ENCODE data around the gene TTC9.

DNA sequence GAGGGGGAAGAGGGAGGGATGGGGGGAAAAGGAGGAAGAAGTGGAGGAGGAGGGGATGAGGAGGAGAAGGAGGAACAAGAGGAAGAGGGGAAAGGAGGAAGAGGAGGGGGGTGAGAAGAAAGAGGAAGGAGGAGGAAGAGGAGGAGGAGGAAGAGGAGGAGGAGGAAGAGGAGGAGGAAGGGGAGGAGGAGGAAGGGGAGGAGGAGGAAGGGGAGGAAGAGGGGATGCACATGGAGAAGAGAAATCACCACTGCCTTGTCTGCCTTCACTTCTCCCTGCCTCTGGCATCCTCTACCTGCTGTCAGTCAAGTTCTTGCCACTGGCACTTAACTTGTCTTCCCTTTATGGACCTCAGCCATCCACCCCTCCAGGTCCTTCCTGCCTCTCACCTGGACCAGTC is 59.9 kb downstream of the TTC9 start:
- TF ChIP-seq, protein P1, sequence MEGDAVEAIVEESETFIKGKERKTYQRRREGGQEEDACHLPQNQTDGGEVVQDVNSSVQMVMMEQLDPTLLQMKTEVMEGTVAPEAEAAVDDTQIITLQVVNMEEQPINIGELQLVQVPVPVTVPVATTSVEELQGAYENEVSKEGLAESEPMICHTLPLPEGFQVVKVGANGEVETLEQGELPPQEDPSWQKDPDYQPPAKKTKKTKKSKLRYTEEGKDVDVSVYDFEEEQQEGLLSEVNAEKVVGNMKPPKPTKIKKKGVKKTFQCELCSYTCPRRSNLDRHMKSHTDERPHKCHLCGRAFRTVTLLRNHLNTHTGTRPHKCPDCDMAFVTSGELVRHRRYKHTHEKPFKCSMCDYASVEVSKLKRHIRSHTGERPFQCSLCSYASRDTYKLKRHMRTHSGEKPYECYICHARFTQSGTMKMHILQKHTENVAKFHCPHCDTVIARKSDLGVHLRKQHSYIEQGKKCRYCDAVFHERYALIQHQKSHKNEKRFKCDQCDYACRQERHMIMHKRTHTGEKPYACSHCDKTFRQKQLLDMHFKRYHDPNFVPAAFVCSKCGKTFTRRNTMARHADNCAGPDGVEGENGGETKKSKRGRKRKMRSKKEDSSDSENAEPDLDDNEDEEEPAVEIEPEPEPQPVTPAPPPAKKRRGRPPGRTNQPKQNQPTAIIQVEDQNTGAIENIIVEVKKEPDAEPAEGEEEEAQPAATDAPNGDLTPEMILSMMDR (IDR thresholded peaks at IDR 0.05), result no peak
- TF ChIP-seq POLR2A (IDR thresholded peaks at IDR 0.05), result no peak

Measured in body of pancreas (tissue), 4 donors.